Natural killer cell (primary cell): ENCODE results near the gene BTBD2. TPM values are rescaled to one million over a fixed set of nuclear protein-coding genes. Genes with fewer than 3 reads are reported as not detected.

Experiments
- ATAC-seq, 3 donors: fragments of 150-1000 bp in 2 of 3; fragments of 200-7000 bp in 1 of 3; cut with Tn5 transposase; 1 replicate in 1 of 3; 2 replicates in 2 of 3; pipeline ENCODE4 v1.10.0; 2021; ENCODE audit warnings: mild to moderate bottlenecking in 2 of 3, moderate library complexity in 2 of 3
- DNase-seq, 2 donors: peaks; one replicate each; pipeline versions ENCODE4 v3.0.0 to v3.0.0-alpha.2; 2013 to 2021; ENCODE audit warnings: mixed read lengths in 1 of 2
- H3K27ac ChIP-seq: one replicate; pipeline ENCODE4 v1.5.1; 2013; ENCODE audit warnings: mild to moderate bottlenecking, low read length
- H3K27me3 ChIP-seq: one replicate; pipeline ENCODE4 v1.6.1; 2013; ENCODE audit warnings: low read length; ENCODE audit not compliant: control insufficient read depth, insufficient read depth
- H3K36me3 ChIP-seq: one replicate; pipeline ENCODE4 v1.6.1; 2013; ENCODE audit warnings: low read length; ENCODE audit not compliant: control insufficient read depth, insufficient read depth
- H3K4me1 ChIP-seq: one replicate; pipeline ENCODE4 v1.6.1; 2013; ENCODE audit warnings: low read length; ENCODE audit not compliant: control insufficient read depth, insufficient read depth
- H3K4me3 ChIP-seq: one replicate; pipeline ENCODE4 v1.5.1; 2013; ENCODE audit warnings: low read length
- H3K9me3 ChIP-seq: one replicate; pipeline ENCODE4 v1.6.1; 2013; ENCODE audit warnings: low read length; ENCODE audit not compliant: control insufficient read depth, insufficient read depth
- H3K27ac Mint-ChIP-seq, 2 donors: one replicate each; pipeline ENCODE4 v1.8.0; 2022; ENCODE audit warnings: mild to moderate bottlenecking in 2 of 2, mixed read lengths in 2 of 2, moderate library complexity in 1 of 2
- H3K27me3 Mint-ChIP-seq, 2 donors: one replicate each; pipeline ENCODE4 v1.8.0; 2022; ENCODE audit warnings: low read depth in 2 of 2, mixed read lengths in 2 of 2
- H3K36me3 Mint-ChIP-seq: one replicate; pipeline ENCODE4 v1.8.0; 2022; ENCODE audit warnings: mixed read lengths
- H3K4me1 Mint-ChIP-seq, 2 donors: one replicate each; pipeline ENCODE4 v1.8.0; 2022; ENCODE audit warnings: mixed read lengths in 2 of 2
- H3K4me3 Mint-ChIP-seq: one replicate; pipeline ENCODE4 v1.8.0; 2022; ENCODE audit warnings: mild to moderate bottlenecking, moderate library complexity, mixed read lengths
- H3K9me3 Mint-ChIP-seq, 2 donors: one replicate each; pipeline ENCODE4 v1.8.0; 2022; ENCODE audit warnings: mixed read lengths in 2 of 2
- WGBS: methylation state at CpG from one replicate; pipeline ENCODE4 v1.1.7; 2013; ENCODE audit warnings: missing lambda C conversion rate; ENCODE audit not compliant: insufficient coverage; 5-methylcytosine and 5-hydroxymethylcytosine counted together
- intact Hi-C: fragments of 100-400 bp; cut with micrococcal nuclease; formaldehyde crosslinking; loops from one replicate; pipeline ENCODE4 v1.14.2; 2022
- total RNA-seq, 4 donors: library from RNA; stranded (reverse); fragments of 120-200 nt in 1 of 4; gene quantifications; one replicate each; pipeline versions ENCODE4 v1.2.3 to v1.2.4, GENCODE V29; 2013 to 2022
- TF ChIP-seq, protein P1 (sequence below): fragments of 200-600 bp; IDR thresholded peaks from one replicate; pipeline ENCODE4 v1.8.0; 2022; ENCODE audit warnings: antibody characterized with exemption

BTBD2 gene
- total RNA-seq, 3 donors from 2014 or later (not counting 1 experiment from before 2014, with no cell fraction given), result 47.6 to 57.0 (median 53.4) TPM

GRCh38 chr19:2027361-2027760 lies 11.8 kb upstream of the BTBD2 start:
- H3K27ac ChIP-seq, result no peak overlapping the region
- peaks cover 9% of the 10 kb centered on the region for H3K4me1 ChIP-seq
- H3K36me3 Mint-ChIP-seq, result no peaks in the 10 kb centered on the region
- H3K9me3 ChIP-seq, result no peaks in the 10 kb centered on the region
- no peak overlapping the region for H3K4me3 ChIP-seq
- no peak for ATAC-seq
- H3K4me1 Mint-ChIP-seq, result peaks cover 4 to 5% of the 10 kb centered on the region in 2 donors
- no peaks in the 10 kb centered on the region for H3K27me3 ChIP-seq
- TF ChIP-seq, protein P1, sequence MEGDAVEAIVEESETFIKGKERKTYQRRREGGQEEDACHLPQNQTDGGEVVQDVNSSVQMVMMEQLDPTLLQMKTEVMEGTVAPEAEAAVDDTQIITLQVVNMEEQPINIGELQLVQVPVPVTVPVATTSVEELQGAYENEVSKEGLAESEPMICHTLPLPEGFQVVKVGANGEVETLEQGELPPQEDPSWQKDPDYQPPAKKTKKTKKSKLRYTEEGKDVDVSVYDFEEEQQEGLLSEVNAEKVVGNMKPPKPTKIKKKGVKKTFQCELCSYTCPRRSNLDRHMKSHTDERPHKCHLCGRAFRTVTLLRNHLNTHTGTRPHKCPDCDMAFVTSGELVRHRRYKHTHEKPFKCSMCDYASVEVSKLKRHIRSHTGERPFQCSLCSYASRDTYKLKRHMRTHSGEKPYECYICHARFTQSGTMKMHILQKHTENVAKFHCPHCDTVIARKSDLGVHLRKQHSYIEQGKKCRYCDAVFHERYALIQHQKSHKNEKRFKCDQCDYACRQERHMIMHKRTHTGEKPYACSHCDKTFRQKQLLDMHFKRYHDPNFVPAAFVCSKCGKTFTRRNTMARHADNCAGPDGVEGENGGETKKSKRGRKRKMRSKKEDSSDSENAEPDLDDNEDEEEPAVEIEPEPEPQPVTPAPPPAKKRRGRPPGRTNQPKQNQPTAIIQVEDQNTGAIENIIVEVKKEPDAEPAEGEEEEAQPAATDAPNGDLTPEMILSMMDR, result no peak
- no peak for DNase-seq
- H3K27me3 Mint-ChIP-seq, result no peaks in the 10 kb centered on the region
- 73% methylated on average over 8 of the region's 9 CpGs for WGBS
- intact Hi-C loops, result no loop called here
- no peak overlapping the region for H3K4me3 Mint-ChIP-seq
- no peaks in the 10 kb centered on the region for H3K9me3 Mint-ChIP-seq
- H3K27ac Mint-ChIP-seq, result no peak overlapping the region
- H3K36me3 ChIP-seq, result no peaks in the 10 kb centered on the region

GRCh38 chr19:2026770-2027169 lies 11.3 kb upstream of the BTBD2 start:
- TF ChIP-seq, protein P1, result no peak
- WGBS, result 95% methylated on average over 10 of the region's 10 CpGs
- Mint-ChIP-seq H3K4me3 (no peak overlapping the region), H3K36me3 (no peaks in the 10 kb centered on the region), H3K27me3 (no peaks in the 10 kb centered on the region), H3K27ac (no peak overlapping the region), H3K4me1 (no peaks in the 10 kb centered on the region), H3K9me3 (no peaks in the 10 kb centered on the region)
- intact Hi-C loops, result no loop called here
- Histone ChIP-seq H3K27me3 (no peaks in the 10 kb centered on the region), H3K36me3 (no peaks in the 10 kb centered on the region), H3K27ac (no peak overlapping the region), H3K4me3 (no peak overlapping the region), H3K4me1 (peaks cover 3% of the 10 kb centered on the region), H3K9me3 (no peaks in the 10 kb centered on the region)
- DNase-seq (no peak), ATAC-seq (no peak)

- 95% methylated on average over 2 of the region's 2 CpGs for WGBS
- Mint-ChIP-seq H3K27me3 (no peaks in the 10 kb centered on the region), H3K9me3 (no peaks in the 10 kb centered on the region), H3K36me3 (no peaks in the 10 kb centered on the region), H3K4me1 (peaks cover 6 to 8% of the 10 kb centered on the region in 2 donors), H3K4me3 (no peak overlapping the region), H3K27ac (no peak overlapping the region)
- Histone ChIP-seq H3K27ac (no peak overlapping the region), H3K4me1 (no peaks in the 10 kb centered on the region), H3K27me3 (no peaks in the 10 kb centered on the region), H3K9me3 (no peaks in the 10 kb centered on the region), H3K36me3 (no peaks in the 10 kb centered on the region), H3K4me3 (no peak overlapping the region)
- intact Hi-C loops, result no loop called here
- DNase-seq (no peak), ATAC-seq (no peak)
- TF ChIP-seq, protein P1, result no peak
Observed at GRCh38 chr19:2022289-2022688, 6.8 kb upstream of the BTBD2 start.

DNA sequence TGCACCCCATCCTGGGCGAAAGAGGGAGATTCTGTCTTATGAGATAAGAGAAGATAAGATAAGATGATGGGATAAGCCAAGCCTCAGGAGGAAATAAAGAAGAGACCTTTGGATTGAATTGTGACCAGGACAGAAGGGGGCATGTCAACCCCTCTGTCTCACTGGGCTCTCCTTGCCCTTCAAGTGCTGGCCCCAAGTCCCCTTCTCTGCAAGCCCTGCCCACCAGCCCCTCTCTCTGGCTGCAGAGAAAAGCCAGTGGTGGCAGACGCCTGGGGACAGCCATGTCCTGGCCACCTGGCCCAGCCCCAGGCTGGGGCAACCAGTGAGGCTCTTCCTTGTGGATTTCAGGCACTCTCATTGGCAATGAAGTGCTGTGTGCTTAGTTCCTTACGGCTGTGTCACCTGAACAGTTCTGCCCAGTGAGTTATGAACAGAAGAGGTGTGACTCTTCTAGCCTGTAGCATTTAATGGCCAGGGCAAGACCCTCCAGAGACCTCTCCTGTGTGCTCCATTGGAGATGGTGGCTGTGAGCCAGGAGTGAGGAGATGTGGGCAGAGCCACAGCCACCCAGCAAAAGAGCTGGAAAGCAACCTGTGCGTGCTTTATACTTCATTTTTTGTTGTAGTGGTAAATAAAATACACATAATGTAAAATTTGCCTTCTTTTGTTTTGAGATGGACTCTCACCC lies 6.1 kb upstream of the BTBD2 start:
- H3K4me3 ChIP-seq, result no peak overlapping the region
- H3K27me3 ChIP-seq, result no peaks in the 10 kb centered on the region
- no peaks in the 10 kb centered on the region for H3K36me3 ChIP-seq
- H3K9me3 ChIP-seq, result no peaks in the 10 kb centered on the region
- no peaks in the 10 kb centered on the region for H3K9me3 Mint-ChIP-seq
- WGBS, result 86% methylated on average over 4 of the region's 4 CpGs
- H3K27ac ChIP-seq, result no peak overlapping the region
- H3K27me3 Mint-ChIP-seq, result no peaks in the 10 kb centered on the region
- peaks cover 6 to 8% of the 10 kb centered on the region in 2 donors for H3K4me1 Mint-ChIP-seq
- peaks cover 2% of the 10 kb centered on the region for H3K4me1 ChIP-seq
- TF ChIP-seq, protein P1, result no peak
- ATAC-seq (no peak), DNase-seq (no peak)
- no peaks in the 10 kb centered on the region for H3K36me3 Mint-ChIP-seq
- H3K27ac Mint-ChIP-seq, result no peak overlapping the region
- intact Hi-C loops, result no loop called here
- no peak overlapping the region for H3K4me3 Mint-ChIP-seq
